CD4-positive, alpha-beta T cell (primary cell): ENCODE results near the gene TFAP2A. TPM values are rescaled to one million over a fixed set of nuclear protein-coding genes. Genes with fewer than 3 reads are reported as not detected.
A peak's percentile ranks its signal among the peaks of the same experiment; 100 is the strongest.

Experiments used
- ATAC-seq: fragments of 200-7000 bp; cut with Tn5 transposase; one replicate; pipeline ENCODE4 v1.10.0; 2022; ENCODE audit warnings: mild to moderate bottlenecking; ENCODE audit not compliant: poor library complexity
- CTCF ChIA-PET: fragments of 350-600 bp; sonication (Branson Sonifier 250); formaldehyde crosslinking; loops from one replicate; lab custom pipeline; 2021; ENCODE audit warnings: antibody characterized with exemption, inconsistent platforms; lab: Charles Lee
- POLR2A ChIA-PET: fragments of 350-600 bp; sonication (Branson Sonifier 250); formaldehyde crosslinking; loops from one replicate; lab custom pipeline; 2021; ENCODE audit warnings: antibody characterized with exemption, inconsistent platforms; lab: Charles Lee
- DNase-seq, 14 experiments: peaks; one replicate each; pipeline ENCODE4 v3.0.0-alpha.2; 2013 to 2020; ENCODE audit warnings: mixed read lengths in 2 of 14
- H3K27ac ChIP-seq, 2 donors: one replicate each; pipeline versions ENCODE4 v1.5.1 to v1.7.0; 2013; ENCODE audit warnings: low read length in 2 of 2, low read depth in 1 of 2, mild to moderate bottlenecking in 1 of 2
- H3K27me3 ChIP-seq, 2 experiments: 1 replicate in 1 of 2; 2 replicates in 1 of 2; pipeline versions ENCODE4 v1.6.1 to v1.7.0; 2013; ENCODE audit warnings: low read length in 2 of 2, control low read depth in 1 of 2, mild to moderate bottlenecking in 1 of 2, moderate library complexity in 1 of 2; ENCODE audit not compliant: insufficient read depth in 2 of 2, control insufficient read depth in 1 of 2
- H3K36me3 ChIP-seq: one replicate; pipeline ENCODE4 v1.6.1; 2013; ENCODE audit warnings: low read length, control low read depth; ENCODE audit not compliant: insufficient read depth
- H3K4me1 ChIP-seq: one replicate; pipeline ENCODE4 v1.6.1; 2013; ENCODE audit warnings: low read length, control low read depth; ENCODE audit not compliant: insufficient read depth
- H3K4me3 ChIP-seq: one replicate; pipeline ENCODE4 v1.5.1; 2013; ENCODE audit warnings: mild to moderate bottlenecking, low read length, moderate library complexity
- H3K9me3 ChIP-seq, 2 experiments: 1 replicate in 1 of 2; 2 replicates in 1 of 2; pipeline versions ENCODE4 v1.6.1 to v1.7.0; 2013; ENCODE audit warnings: low read length in 2 of 2, mild to moderate bottlenecking in 2 of 2, control low read depth in 1 of 2, moderate library complexity in 1 of 2; ENCODE audit not compliant: control insufficient read depth in 1 of 2, insufficient read depth in 1 of 2
- H3K27ac Mint-ChIP-seq: one replicate; pipeline ENCODE4 v1.8.0; 2020; ENCODE audit warnings: mixed read lengths
- H3K27me3 Mint-ChIP-seq: one replicate; pipeline ENCODE4 v1.8.0; 2021; ENCODE audit warnings: mixed read lengths
- H3K36me3 Mint-ChIP-seq: one replicate; pipeline ENCODE4 v1.8.0; 2021; ENCODE audit warnings: low read depth, mixed read lengths
- H3K4me1 Mint-ChIP-seq: one replicate; pipeline ENCODE4 v1.8.0; 2021; ENCODE audit warnings: low read depth, mixed read lengths
- H3K4me3 Mint-ChIP-seq: one replicate; pipeline ENCODE4 v1.8.0; 2020; ENCODE audit warnings: mild to moderate bottlenecking, mixed read lengths
- H3K9me3 Mint-ChIP-seq: one replicate; pipeline ENCODE4 v1.8.0; 2020; ENCODE audit warnings: mixed read lengths
- intact Hi-C, 2 experiments: fragments of 100-400 bp; cut with DNase I in 1 of 2; cut with micrococcal nuclease in 1 of 2; formaldehyde crosslinking; loops; one replicate each; pipeline versions ENCODE4 v1.15.1 to v1.9.0; 2023 to 2025; cut with DNase I, micrococcal nuclease
- total RNA-seq, 174 experiments: library from RNA in 2 of 174; stranded (reverse) in 2 of 174; gene quantifications; one replicate each; pipeline ENCODE4 v1.2.3 and lab custom pipeline; 2021 to 2026
- TF ChIP-seq, protein P1 (sequence below): fragments of 200-600 bp; IDR thresholded peaks from one replicate; pipeline ENCODE4 v1.8.0; 2022; ENCODE audit warnings: antibody characterized with exemption, mild to moderate bottlenecking

Gene TFAP2A
- total RNA-seq, 2 experiments from 2014 or later, result 0.16 TPM; not detected in 1

DNA sequence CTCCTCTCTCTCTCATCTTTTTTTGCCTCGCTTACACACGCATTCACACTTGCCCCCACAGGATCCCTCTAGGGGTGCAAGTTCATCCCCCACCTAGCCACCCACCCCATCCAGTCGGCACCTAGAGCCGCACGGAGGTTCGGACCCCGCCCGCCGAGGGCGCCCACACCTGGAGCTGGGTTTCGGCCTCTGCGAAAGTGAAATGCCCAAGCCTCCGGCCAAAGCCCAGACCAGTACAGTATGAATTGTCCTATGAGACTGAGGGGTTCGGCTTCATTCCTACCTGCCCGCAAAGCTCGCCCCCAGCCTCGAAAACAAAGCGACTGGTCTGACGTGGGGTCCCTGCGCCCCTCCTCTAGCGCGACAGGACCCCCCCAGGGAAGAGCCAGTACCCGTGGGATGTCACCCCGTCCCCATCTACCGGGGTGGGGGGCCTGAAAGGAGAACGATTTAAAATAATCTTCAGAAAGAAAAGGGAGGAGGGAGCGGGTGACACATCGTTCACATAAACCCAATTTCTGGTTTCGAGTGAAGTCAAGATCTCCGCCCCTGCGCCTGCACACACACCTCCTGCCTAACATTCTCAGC lies 1.5 kb downstream of the TFAP2A start:
- Histone ChIP-seq H3K27ac (no peak overlapping the region), H3K9me3 (peaks cover 40 to 75% of the 10 kb centered on the region in 2 experiments), H3K4me1 (peaks cover 48% of the 10 kb centered on the region), H3K36me3 (no peaks in the 10 kb centered on the region), H3K4me3 (peak overlapping the region; percentile 71), H3K27me3 (peaks cover 84 to 85% of the 10 kb centered on the region in 2 experiments)
- ChIA-PET CTCF (interaction anchor here (0.6 kb wide), 1 partner anchor 1628 kb away, joined by 3 read pairs; no protein-coding TSS in a partner anchor), POLR2A (no interaction called here)
- intact Hi-C loops, result no loop called here
- H3K27me3 Mint-ChIP-seq, result peaks cover 96% of the 10 kb centered on the region
- peaks cover 13% of the 10 kb centered on the region for H3K9me3 Mint-ChIP-seq
- H3K4me1 Mint-ChIP-seq, result peaks cover 53% of the 10 kb centered on the region
- peak overlapping the region; percentile 69 for H3K4me3 Mint-ChIP-seq
- TF ChIP-seq, protein P1, sequence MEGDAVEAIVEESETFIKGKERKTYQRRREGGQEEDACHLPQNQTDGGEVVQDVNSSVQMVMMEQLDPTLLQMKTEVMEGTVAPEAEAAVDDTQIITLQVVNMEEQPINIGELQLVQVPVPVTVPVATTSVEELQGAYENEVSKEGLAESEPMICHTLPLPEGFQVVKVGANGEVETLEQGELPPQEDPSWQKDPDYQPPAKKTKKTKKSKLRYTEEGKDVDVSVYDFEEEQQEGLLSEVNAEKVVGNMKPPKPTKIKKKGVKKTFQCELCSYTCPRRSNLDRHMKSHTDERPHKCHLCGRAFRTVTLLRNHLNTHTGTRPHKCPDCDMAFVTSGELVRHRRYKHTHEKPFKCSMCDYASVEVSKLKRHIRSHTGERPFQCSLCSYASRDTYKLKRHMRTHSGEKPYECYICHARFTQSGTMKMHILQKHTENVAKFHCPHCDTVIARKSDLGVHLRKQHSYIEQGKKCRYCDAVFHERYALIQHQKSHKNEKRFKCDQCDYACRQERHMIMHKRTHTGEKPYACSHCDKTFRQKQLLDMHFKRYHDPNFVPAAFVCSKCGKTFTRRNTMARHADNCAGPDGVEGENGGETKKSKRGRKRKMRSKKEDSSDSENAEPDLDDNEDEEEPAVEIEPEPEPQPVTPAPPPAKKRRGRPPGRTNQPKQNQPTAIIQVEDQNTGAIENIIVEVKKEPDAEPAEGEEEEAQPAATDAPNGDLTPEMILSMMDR, result no peak
- peaks cover 40% of the 10 kb centered on the region for H3K36me3 Mint-ChIP-seq
- H3K27ac Mint-ChIP-seq, result peak overlapping the region; percentile 67
- DNase-seq, result no peak
- no peak for ATAC-seq

DNA sequence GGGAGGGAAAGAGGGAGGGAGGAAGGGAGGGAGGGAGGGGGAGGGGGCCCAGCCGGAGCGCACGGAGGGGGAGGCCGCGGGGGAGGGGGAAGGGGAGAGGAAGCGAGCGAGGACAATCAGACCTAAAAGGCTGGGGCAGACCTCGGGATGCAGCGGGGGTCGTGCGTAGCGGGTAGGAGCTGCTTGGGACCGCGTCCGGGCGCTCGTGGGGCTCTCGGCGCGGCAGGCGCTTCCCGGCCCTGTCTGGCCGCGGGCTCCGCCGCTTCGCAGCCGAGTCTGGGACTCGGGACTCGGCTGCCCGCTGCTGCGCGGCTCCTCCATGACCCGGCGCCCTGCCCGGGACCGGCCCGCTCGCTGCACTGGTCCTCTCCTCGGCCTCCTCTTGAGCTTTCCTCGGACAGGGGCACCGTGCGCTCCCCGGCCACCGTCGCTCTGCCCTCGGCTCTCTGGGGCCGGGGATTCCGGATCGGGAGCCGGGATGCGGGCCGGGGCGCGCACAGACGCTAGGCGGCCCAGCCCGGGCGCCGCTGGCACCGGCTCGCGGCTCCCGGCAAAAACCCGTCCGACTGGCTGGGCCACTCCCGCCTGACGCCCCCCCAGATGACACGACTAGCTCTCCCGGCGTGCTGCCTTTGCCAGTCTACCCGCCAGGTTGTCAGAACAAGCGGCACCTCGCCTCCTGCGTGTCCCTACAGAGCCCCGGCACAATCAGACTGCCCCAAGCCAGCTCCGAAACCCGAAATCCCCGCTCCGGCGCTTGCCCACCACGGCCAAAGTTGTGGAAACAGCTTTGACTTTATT lies 2.2 kb downstream of the TFAP2A start:
- TF ChIP-seq, protein P1, result no peak
- H3K4me1 ChIP-seq, result peaks cover 47% of the 10 kb centered on the region
- peak in 1 of 14 experiments; percentile 36 for DNase-seq
- H3K4me3 Mint-ChIP-seq, result peak overlapping the region; percentile 69
- ChIA-PET CTCF (no interaction called here), POLR2A (no interaction called here)
- H3K4me1 Mint-ChIP-seq, result peaks cover 53% of the 10 kb centered on the region
- H3K9me3 Mint-ChIP-seq, result peaks cover 15% of the 10 kb centered on the region
- peak overlapping the region; percentile 71 for H3K4me3 ChIP-seq
- H3K36me3 ChIP-seq, result no peaks in the 10 kb centered on the region
- peak overlapping the region; percentile 65 for H3K27ac Mint-ChIP-seq
- H3K9me3 ChIP-seq, result peaks cover 39 to 71% of the 10 kb centered on the region in 2 experiments
- H3K27ac ChIP-seq, result no peak overlapping the region
- peaks cover 40% of the 10 kb centered on the region for H3K36me3 Mint-ChIP-seq
- intact Hi-C loops, result no loop called here
- H3K27me3 ChIP-seq, result peaks cover 77 to 80% of the 10 kb centered on the region in 2 experiments
- peak; percentile 32 for ATAC-seq
- peaks cover 96% of the 10 kb centered on the region for H3K27me3 Mint-ChIP-seq

DNA sequence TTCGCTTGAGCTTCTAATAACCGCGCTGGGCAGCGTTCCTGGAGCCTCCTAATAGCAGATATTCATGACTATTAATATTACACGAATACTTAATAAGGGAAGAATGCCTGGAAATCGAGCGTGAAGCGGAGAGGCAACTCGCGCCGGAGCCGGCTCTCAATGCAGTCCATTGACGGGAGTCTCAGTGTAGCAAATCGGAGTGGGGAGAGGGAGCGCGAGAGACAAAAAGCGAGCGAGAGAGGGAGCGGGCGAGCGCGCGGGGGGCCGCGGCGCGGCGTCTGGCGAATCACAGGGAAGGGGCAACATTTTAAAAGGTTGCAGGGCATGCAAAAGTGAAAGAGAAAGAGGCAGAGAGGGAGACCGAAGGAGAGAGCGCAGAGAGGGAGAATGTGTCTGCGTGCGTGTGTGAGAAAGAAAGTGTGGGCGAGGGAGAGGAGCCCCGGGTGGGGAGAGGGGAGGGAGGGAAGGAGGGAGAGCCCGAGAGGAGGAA lies 2.9 kb downstream of the TFAP2A start:
- Mint-ChIP-seq H3K27ac (peak overlapping the region; percentile 65), H3K27me3 (peaks cover 96% of the 10 kb centered on the region), H3K9me3 (peaks cover 20% of the 10 kb centered on the region), H3K4me3 (peak overlapping the region; percentile 90), H3K36me3 (peaks cover 40% of the 10 kb centered on the region), H3K4me1 (peaks cover 49% of the 10 kb centered on the region)
- intact Hi-C loops, result no loop called here
- Histone ChIP-seq H3K4me1 (peaks cover 41% of the 10 kb centered on the region), H3K4me3 (peak overlapping the region; percentile 71), H3K9me3 (peaks cover 44 to 64% of the 10 kb centered on the region in 2 experiments), H3K27me3 (peaks cover 75 to 80% of the 10 kb centered on the region in 2 experiments), H3K27ac (no peak overlapping the region), H3K36me3 (no peaks in the 10 kb centered on the region)
- ChIA-PET CTCF (no interaction called here), POLR2A (no interaction called here)
- DNase-seq, result peak in 5 of 14 experiments; percentile 16 to 62 (median 57)
- ATAC-seq, result peak; percentile 65
- TF ChIP-seq, protein P1, result no peak
